ENCODE results near the gene ASTN2. TPM values are rescaled to one million over a fixed set of nuclear protein-coding genes. Genes with fewer than 3 reads are reported as not detected.

ASTN2 gene
- total RNA-seq, 1 experiment from 2014 or later, result 4.8 TPM

- TF ChIP-seq RAD21 (IDR thresholded peaks at IDR 0.05; ENCODE audit: low read depth) (no peak), POLR2AphosphoS5 (IDR thresholded peaks at IDR 0.05; ENCODE audit: low read depth, low read length) (no peak), YY1 (IDR thresholded peaks at IDR 0.05; ENCODE audit: extremely low read depth, insufficient replicate concordance, low read depth, low read length) (no peak), ZFX (IDR thresholded peaks at IDR 0.05) (no peak), SP1 (IDR thresholded peaks at IDR 0.05; ENCODE audit: low read depth) (no peak), CEBPB (IDR thresholded peaks at IDR 0.05; ENCODE audit: low read depth) (no peak)
- Histone ChIP-seq H3K4me3 (replicated peaks in 1 of 2; ENCODE audit: low read depth in 1 of 2, low read length in 2 of 2) (no peak overlapping the region), H3K79me2 (ENCODE audit: insufficient read depth, low read length) (no peaks in the 10 kb centered on the region), H3K9ac (ENCODE audit: low read length) (no peak overlapping the region), H3K27ac (ENCODE audit: low read depth, low read length) (no peak overlapping the region), H3K27me3 (ENCODE audit: insufficient read depth, low read length) (no peaks in the 10 kb centered on the region), H3K4me1 (ENCODE audit: control insufficient read depth in 1 of 2, insufficient read depth in 2 of 2, low read length in 2 of 2) (no peaks in the 10 kb centered on the region), H3K9me3 (ENCODE audit: control insufficient read depth in 1 of 2, insufficient read depth in 1 of 2, low read depth in 1 of 2, low read length in 2 of 2) (peaks cover 0 to 9% of the 10 kb centered on the region in 2 experiments; a peak in 2 of 4 replicates), H3K36me3 (ENCODE audit: control insufficient read depth in 1 of 2, insufficient read depth in 2 of 2, low read length in 2 of 2) (no peaks in the 10 kb centered on the region), H2AFZ (ENCODE audit: low read depth, low read length, poor library complexity, severe bottlenecking) (no peak overlapping the region), H3K4me2 (ENCODE audit: low read length) (no peak overlapping the region), H3K9me2 (ENCODE audit: insufficient read depth) (no peaks in the 10 kb centered on the region), H4K20me1 (ENCODE audit: insufficient read depth) (no peaks in the 10 kb centered on the region)
- DNase-seq (ENCODE audit: low read depth, low spot score) (no peak), ATAC-seq (no peak)
- ChIA-PET POLR2A (no interaction called here), RAD21 (ENCODE audit: low non-redundant PET in 1 of 2, low total read pairs in 2 of 2, uncharacterized antibody in 2 of 2, unreplicated experiment in 2 of 2) (no interaction called here), CTCF (no interaction called here)
- no TSS peak for BruUV-seq (replicated peaks)
- intact Hi-C loops (cut with micrococcal nuclease), result no loop called here
Observed at GRCh38 chr9:117323390-117323789, 91.5 kb downstream of the ASTN2 start.

- intact Hi-C loops (cut with micrococcal nuclease), result no loop called here
- ChIA-PET RAD21 (ENCODE audit: low non-redundant PET in 1 of 2, low total read pairs in 2 of 2, uncharacterized antibody in 2 of 2, unreplicated experiment in 2 of 2) (no interaction called here), POLR2A (no interaction called here), CTCF (no interaction called here)
- Histone ChIP-seq H3K4me2 (ENCODE audit: low read length) (no peak overlapping the region), H3K9me3 (ENCODE audit: control insufficient read depth in 1 of 2, insufficient read depth in 1 of 2, low read depth in 1 of 2, low read length in 2 of 2) (peaks cover 0 to 3% of the 10 kb centered on the region in 2 experiments; a peak in 1 of 4 replicates), H3K9me2 (ENCODE audit: insufficient read depth) (no peaks in the 10 kb centered on the region), H3K4me3 (replicated peaks in 1 of 2; ENCODE audit: low read depth in 1 of 2, low read length in 2 of 2) (no peak overlapping the region), H3K9ac (ENCODE audit: low read length) (no peak overlapping the region), H2AFZ (ENCODE audit: low read depth, low read length, poor library complexity, severe bottlenecking) (no peak overlapping the region), H3K27ac (ENCODE audit: low read depth, low read length) (no peak overlapping the region), H3K79me2 (ENCODE audit: insufficient read depth, low read length) (no peaks in the 10 kb centered on the region), H3K27me3 (ENCODE audit: insufficient read depth, low read length) (no peaks in the 10 kb centered on the region), H3K4me1 (ENCODE audit: control insufficient read depth in 1 of 2, insufficient read depth in 2 of 2, low read length in 2 of 2) (no peaks in the 10 kb centered on the region), H3K36me3 (ENCODE audit: control insufficient read depth in 1 of 2, insufficient read depth in 2 of 2, low read length in 2 of 2) (no peaks in the 10 kb centered on the region; a peak in 1 of 4 replicates), H4K20me1 (ENCODE audit: insufficient read depth) (no peaks in the 10 kb centered on the region)
- TF ChIP-seq CBX3 (IDR thresholded peaks at IDR 0.05; ENCODE audit: low read depth) (no peak), SRF (IDR thresholded peaks at IDR 0.05; ENCODE audit: low read depth) (no peak), YY1 (IDR thresholded peaks at IDR 0.05; ENCODE audit: extremely low read depth, insufficient replicate concordance, low read depth, low read length) (no peak), CEBPB (IDR thresholded peaks at IDR 0.05; ENCODE audit: low read depth) (no peak), ELF1 (IDR thresholded peaks at IDR 0.05; ENCODE audit: borderline replicate concordance, low read depth) (no peak)
- ATAC-seq (no peak), DNase-seq (ENCODE audit: low read depth, low spot score) (no peak)
- BruUV-seq (replicated peaks), result no TSS peak
Observed at GRCh38 chr9:117317192-117317591, 97.7 kb downstream of the ASTN2 start.
